ENCODE results near the gene ZNF385C. TPM values are rescaled to one million over a fixed set of nuclear protein-coding genes. Genes with fewer than 3 reads are reported as not detected.

ZNF385C gene
- total RNA-seq, 1 experiment from 2014 or later, result 2.8 TPM

GRCh38 chr17:42112552-42113176 is 14.4 kb upstream of the ZNF385C start, which contains the start of gene DHX58:
Gene DHX58, minus strand, starts transcription at chr17:42112714. Its CDS starts 822 bp downstream, at chr17:42111892.
- DNase-seq, result no peak
- peak within 1 kb of the TSS in 2 of 3 experiments; percentile 68 to 83; a peak in 2 of 7 replicates for H3K27ac Mint-ChIP-seq

More at GRCh38 chr17:42112552-42113176, 14.4 kb upstream of the ZNF385C start, which contains the start of gene DHX58:
- WGBS (ENCODE audit: extremely low coverage, insufficient read length, low lambda C conversion rate), result no CpG with 5 or more reads among the region's 10 CpGs
- Histone ChIP-seq H2BK5ac (ENCODE audit: insufficient read length, low read length) (no peak within 1 kb of the TSS), H3K27me3 (ENCODE audit: insufficient read depth, low read length) (no peaks in the 10 kb centered on the region), H3K79me1 (ENCODE audit: insufficient read depth, low read depth, low read length, poor library complexity, severe bottlenecking) (no peaks in the 10 kb centered on the region), H3K23ac (ENCODE audit: insufficient read length, low read depth, low read length) (no peak within 1 kb of the TSS), H3K4ac (ENCODE audit: low read depth, low read length) (no peak within 1 kb of the TSS), H4K20me1 (ENCODE audit: control insufficient read depth, insufficient read depth, insufficient read length) (no peaks in the 10 kb centered on the region), H3K9me3 (ENCODE audit: control insufficient read depth, low read depth, low read length) (no peaks in the 10 kb centered on the region), H3T11ph (ENCODE audit: low read length) (no peak within 1 kb of the TSS), H2BK15ac (ENCODE audit: low read depth, low read length) (no peak within 1 kb of the TSS), H4K5ac (ENCODE audit: insufficient read length, low read depth, low read length) (no peak within 1 kb of the TSS), H2BK12ac (ENCODE audit: insufficient read length, low read depth, low read length) (no peak within 1 kb of the TSS), H2BK20ac (ENCODE audit: low read depth, low read length, poor library complexity, severe bottlenecking) (no peak within 1 kb of the TSS), H4K91ac (ENCODE audit: insufficient read length, low read depth, low read length) (no peak within 1 kb of the TSS), H2AK5ac (ENCODE audit: insufficient read length, low read length) (no peak within 1 kb of the TSS), H3K23me2 (ENCODE audit: insufficient read length, low read depth, low read length, poor library complexity, severe bottlenecking) (no peaks in the 10 kb centered on the region), H2BK120ac (ENCODE audit: low read depth, low read length, poor library complexity, severe bottlenecking) (no peak within 1 kb of the TSS), H3K4me1 (ENCODE audit: insufficient read depth, low read length) (peaks cover 4% of the 10 kb centered on the region; the same call in 1 of the 2 replicates), H3K56ac (ENCODE audit: insufficient read length, low read depth, low read length) (no peak within 1 kb of the TSS), H3K4me2 (ENCODE audit: insufficient read depth, insufficient read length, low read length) (no peak within 1 kb of the TSS), H3K27ac (ENCODE audit: insufficient read length, low read depth, low read length) (no peak within 1 kb of the TSS), H4K8ac (replicated peaks; ENCODE audit: insufficient read length, low read depth, low read length) (no peak within 1 kb of the TSS), H3K79me2 (ENCODE audit: insufficient read depth, low read length) (no peaks in the 10 kb centered on the region), H3K14ac (ENCODE audit: insufficient read depth, low read length) (no peak within 1 kb of the TSS), H3K9ac (ENCODE audit: extremely low read depth, insufficient read length, low read length) (no peak within 1 kb of the TSS), H3K18ac (ENCODE audit: insufficient read length, low read depth, low read length) (no peak within 1 kb of the TSS), H2AFZ (ENCODE audit: low read length) (no peak within 1 kb of the TSS)
- Mint-ChIP-seq H3K4me3 (no peak within 1 kb of the TSS), H3K9me3 (no peaks in the 10 kb centered on the region), H3K27me3 (ENCODE audit: low read depth) (no peaks in the 10 kb centered on the region; the same call in 1 of the 2 replicates), H3K4me1 (peaks cover 20 to 25% of the 10 kb centered on the region in 2 experiments), H3K36me3 (ENCODE audit: insufficient read depth in 1 of 3, low read depth in 3 of 3) (peaks cover 11 to 36% (median 35%) of the 10 kb centered on the region in 3 experiments; a peak in 6 of 7 replicates)
- no peak for TF ChIP-seq CTCF (conservative IDR thresholded peaks at IDR 0.05)

All from H9 (cell line).